IMR-90 (cell line): ENCODE results near the gene OR13F1. TPM values are rescaled to one million over a fixed set of nuclear protein-coding genes. Genes with fewer than 3 reads are reported as not detected.

ENCODE experiments used
- ATAC-seq: fragments of 200-7000 bp; cut with Tn5 transposase; 2 replicates; pipeline ENCODE4 v1.9.1; 2020; ENCODE audit warnings: low read depth, mild to moderate bottlenecking, moderate library complexity
- BruUV-seq: library from RNA; stranded (reverse); fragments of 400-500 nt; replicated peaks from 2 replicates; lab custom pipeline; 2021; lab: Mats Ljungman, UMichigan
- CTCF ChIA-PET: fragments of 300-600 bp; formaldehyde crosslinking; extraction: SDS; loops from one replicate; lab custom pipeline; 2021; ENCODE audit warnings: antibody characterized with exemption; lab: Yijun Ruan, JAX
- POLR2A ChIA-PET: fragments of 300-600 bp; sonication (Branson Sonifier 250); formaldehyde crosslinking; loops from one replicate; lab custom pipeline; 2022; ENCODE audit warnings: antibody characterized with exemption; ENCODE audit not compliant: unreplicated experiment; lab: Charles Lee
- DNase-seq: peaks from one replicate; pipeline ENCODE4 v3.0.0; 2013
- H2AFZ ChIP-seq: replicated peaks from 2 replicates; pipeline ENCODE3; 2013; ENCODE audit warnings: low read length, mild to moderate bottlenecking; ENCODE audit not compliant: poor library complexity
- H2AK5ac ChIP-seq: 2 replicates; pipeline ENCODE4 v1.6.1; 2013; ENCODE audit warnings: low read depth, low read length, inconsistent platforms
- H2AK9ac ChIP-seq: replicated peaks from 2 replicates; pipeline ENCODE3; 2013; ENCODE audit warnings: mild to moderate bottlenecking, low read depth, low read length, moderate library complexity; ENCODE audit not compliant: poor library complexity
- H2BK120ac ChIP-seq: 2 replicates; pipeline ENCODE4 v1.6.1; 2013; ENCODE audit warnings: low read depth, low read length, inconsistent platforms
- H2BK15ac ChIP-seq: 3 replicates; pipeline ENCODE4 v1.6.1; 2013; ENCODE audit warnings: low read depth, low read length, inconsistent platforms
- H2BK20ac ChIP-seq: 2 replicates; pipeline ENCODE4 v1.6.1; 2013; ENCODE audit warnings: low read depth, mild to moderate bottlenecking, inconsistent platforms, low read length, moderate library complexity
- H2BK5ac ChIP-seq: 2 replicates; pipeline ENCODE4 v1.6.1; 2013; ENCODE audit warnings: mild to moderate bottlenecking, low read depth, low read length, inconsistent platforms; ENCODE audit not compliant: poor library complexity, severe bottlenecking
- H3K14ac ChIP-seq: replicated peaks from 2 replicates; pipeline ENCODE4 v1.6.1; 2013; ENCODE audit warnings: low read depth, low read length, inconsistent platforms
- H3K18ac ChIP-seq: 2 replicates; pipeline ENCODE4 v1.6.1; 2013; ENCODE audit warnings: low read depth, low read length, control low read depth
- H3K23ac ChIP-seq: 2 replicates; pipeline ENCODE4 v1.6.1; 2013; ENCODE audit warnings: low read depth, low read length, inconsistent platforms
- H3K27ac ChIP-seq: 2 replicates; pipeline ENCODE4 v1.5.1; 2013; ENCODE audit warnings: mild to moderate bottlenecking, control low read depth, low read length; ENCODE audit not compliant: insufficient read depth
- H3K27me3 ChIP-seq: 2 replicates; pipeline ENCODE4 v1.6.1; 2013; ENCODE audit warnings: low read length; ENCODE audit not compliant: control insufficient read depth, insufficient read depth
- H3K36me3 ChIP-seq: 2 replicates; pipeline ENCODE4 v1.6.1; 2013; ENCODE audit warnings: low read length, mixed read lengths; ENCODE audit not compliant: control insufficient read depth, insufficient read depth
- H3K4ac ChIP-seq: 2 replicates; pipeline ENCODE4 v1.6.1; 2013; ENCODE audit warnings: low read depth, low read length, inconsistent platforms
- H3K4me1 ChIP-seq: 2 replicates; pipeline ENCODE4 v1.6.1; 2013; ENCODE audit warnings: low read length, mixed read lengths; ENCODE audit not compliant: control insufficient read depth, insufficient read depth
- H3K4me2 ChIP-seq: 2 replicates; pipeline ENCODE4 v1.6.1; 2013; ENCODE audit warnings: low read depth, mild to moderate bottlenecking, control low read depth, low read length, moderate library complexity
- H3K4me3 ChIP-seq: 2 replicates; pipeline ENCODE4 v1.5.1; 2013; ENCODE audit warnings: low read depth, mild to moderate bottlenecking, control low read depth, low read length, moderate library complexity; ENCODE audit not compliant: insufficient read depth
- H3K56ac ChIP-seq: 2 replicates; pipeline ENCODE4 v1.6.1; 2013; ENCODE audit warnings: low read length, inconsistent platforms; ENCODE audit not compliant: insufficient read depth; ENCODE audit errors: extremely low read depth
- H3K79me1 ChIP-seq, 2 experiments: 2 replicates each; pipeline ENCODE4 v1.6.1; 2013; ENCODE audit warnings: low read length in 2 of 2, inconsistent platforms in 1 of 2, low read depth in 1 of 2
- H3K9ac ChIP-seq: 2 replicates; pipeline ENCODE4 v1.6.1; 2013; ENCODE audit warnings: low read depth, low read length, control low read depth
- H3K9me1 ChIP-seq: 2 replicates; pipeline ENCODE4 v1.6.1; 2013; ENCODE audit warnings: low read length, inconsistent platforms; ENCODE audit not compliant: insufficient read depth
- H3K9me3 ChIP-seq: 2 replicates; pipeline ENCODE4 v1.6.1; 2013; ENCODE audit warnings: low read length; ENCODE audit not compliant: control insufficient read depth, insufficient read depth
- H4K20me1 ChIP-seq: 2 replicates; pipeline ENCODE4 v1.6.1; 2013; ENCODE audit warnings: low read length, inconsistent platforms; ENCODE audit not compliant: insufficient read depth
- H4K5ac ChIP-seq: 2 replicates; pipeline ENCODE4 v1.6.1; 2013; ENCODE audit warnings: mild to moderate bottlenecking, low read depth, low read length, control low read depth
- H4K8ac ChIP-seq, 2 experiments: 2 replicates each; pipeline ENCODE4 v1.6.1; 2013; ENCODE audit warnings: low read depth in 2 of 2, low read length in 2 of 2, control low read depth in 1 of 2, inconsistent platforms in 1 of 2
- H4K91ac ChIP-seq: 2 replicates; pipeline ENCODE4 v1.6.1; 2013; ENCODE audit warnings: low read depth, low read length, inconsistent platforms; ENCODE audit not compliant: insufficient read depth
- BHLHE40 ChIP-seq: fragments of 150-350 bp; IDR thresholded peaks from 2 replicates; pipeline ENCODE4 v1.6.1; 2016; ENCODE audit warnings: mild to moderate bottlenecking, low read depth, low read length
- CEBPB ChIP-seq: IDR thresholded peaks from 2 replicates; pipeline ENCODE4 v1.6.1; 2012; ENCODE audit warnings: low read depth, low read length, improper control_type of control experiment
- FOS ChIP-seq: fragments of 150-350 bp; IDR thresholded peaks from 2 replicates; pipeline ENCODE4 v1.6.1; 2016; ENCODE audit warnings: low read depth, low read length
- MAZ ChIP-seq: IDR thresholded peaks from 2 replicates; pipeline ENCODE4 v1.6.1; 2012; ENCODE audit warnings: low read depth, mild to moderate bottlenecking, low read length, improper control_type of control experiment, moderate library complexity, borderline replicate concordance
- MXI1 ChIP-seq: IDR thresholded peaks from 2 replicates; pipeline ENCODE4 v1.6.1; 2012; ENCODE audit warnings: low read depth, mild to moderate bottlenecking, low read length, moderate library complexity, borderline replicate concordance
- NFE2L2 ChIP-seq: fragments of 150-350 bp; IDR thresholded peaks from 2 replicates; pipeline ENCODE4 v1.6.1; 2016; ENCODE audit warnings: low read depth, mild to moderate bottlenecking, low read length
- RCOR1 ChIP-seq: IDR thresholded peaks from 2 replicates; pipeline ENCODE4 v1.6.1; 2012; ENCODE audit warnings: mild to moderate bottlenecking, low read length, improper control_type of control experiment; ENCODE audit not compliant: insufficient replicate concordance
- dilution Hi-C: fragments of 300-500 bp; cut with HindIII; formaldehyde crosslinking; loops from one replicate; pipeline ENCODE4 v1.14.3; 2018; ENCODE audit warnings: low sequenced_read_pairs; ENCODE audit not compliant: unreplicated experiment
- in situ Hi-C: fragments of 300-500 bp; cut with MboI; formaldehyde crosslinking; loops from 3 replicates; pipeline ENCODE4 v1.14.3; 2019; ENCODE audit warnings: low sequenced_read_pairs, inconsistent platforms, mixed read lengths
- intact Hi-C: fragments of 100-400 bp; cut with micrococcal nuclease; formaldehyde crosslinking; loops from 2 replicates; pipeline ENCODE4 v1.10.0; 2022
- polyA plus RNA-seq, 3 experiments: library from polyadenylated mRNA; depleted of rRNA; stranded (reverse); fragments of >200 nt; gene quantifications; 2 replicates each; pipeline ENCODE4 v1.2.3, GENCODE V29; 2012; ENCODE audit warnings: low replicate concordance in 1 of 3
- total RNA-seq: library from RNA; depleted of rRNA; stranded (reverse); fragments of >200 nt; gene quantifications from 2 replicates; pipeline ENCODE4 v1.2.3, GENCODE V29; 2012
- TF ChIP-seq, protein P1 (sequence below): fragments of 150-350 bp; IDR thresholded peaks from 2 replicates; pipeline ENCODE4 v1.6.1; 2016; ENCODE audit warnings: low read depth, mild to moderate bottlenecking, low read length, moderate library complexity, borderline replicate concordance

Gene OR13F1
- total and polyA plus RNA-seq, 2 of the 4 experiments (the other 2 are of a cell fraction), result not detected

DNA sequence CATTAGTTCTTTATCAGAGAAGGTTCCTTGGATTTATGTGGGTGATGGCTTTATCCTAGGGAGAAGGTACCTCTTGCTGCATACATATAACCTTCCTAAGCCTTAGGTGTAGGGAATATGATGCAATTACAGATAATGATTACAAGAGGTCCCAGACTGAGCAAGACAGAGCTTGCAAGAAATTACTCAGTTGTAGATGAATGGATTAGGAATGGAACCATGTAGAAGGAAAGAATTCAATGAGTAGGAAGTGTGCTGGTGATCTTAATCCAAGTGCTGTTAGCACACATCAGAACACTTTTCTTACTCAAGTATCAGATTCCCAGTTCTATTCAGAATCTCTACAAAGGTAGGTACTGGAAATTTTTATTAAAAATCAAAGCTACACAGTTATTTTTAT is 2.5 kb downstream of the OR13F1 start:
- H3K23ac ChIP-seq, result no peak overlapping the region
- DNase-seq, result no peak
- H3K79me1 ChIP-seq, result no peaks in the 10 kb centered on the region
- H3K27ac ChIP-seq, result no peak overlapping the region
- H3K9ac ChIP-seq, result no peak overlapping the region
- no peaks in the 10 kb centered on the region for H3K4me1 ChIP-seq
- H2AK5ac ChIP-seq, result no peak overlapping the region
- H3K14ac ChIP-seq, result no peak overlapping the region
- no peak overlapping the region for H2AK9ac ChIP-seq
- dilution Hi-C loops (no loop called here), intact Hi-C loops (no loop called here), in situ Hi-C loops (no loop called here)
- no peak overlapping the region for H2BK5ac ChIP-seq
- H3K9me1 ChIP-seq, result no peaks in the 10 kb centered on the region
- ATAC-seq, result no peak
- H2BK120ac ChIP-seq, result no peak overlapping the region
- H3K27me3 ChIP-seq, result no peaks in the 10 kb centered on the region
- no peak overlapping the region for H3K18ac ChIP-seq
- no TSS peak for BruUV-seq
- no peaks in the 10 kb centered on the region for H4K20me1 ChIP-seq
- POLR2A ChIA-PET, result no interaction called here
- no peaks in the 10 kb centered on the region for H3K36me3 ChIP-seq
- no peak overlapping the region for H4K5ac ChIP-seq
- H4K8ac ChIP-seq, result no peak overlapping the region
- no peak overlapping the region for H2BK20ac ChIP-seq
- H2AFZ ChIP-seq, result no peak overlapping the region
- H3K4me3 ChIP-seq, result no peak overlapping the region
- H3K4me2 ChIP-seq, result no peak overlapping the region
- no peak overlapping the region for H4K91ac ChIP-seq
- no peak overlapping the region for H2BK15ac ChIP-seq
- H3K4ac ChIP-seq, result no peak overlapping the region
- peaks cover 6% of the 10 kb centered on the region for H3K9me3 ChIP-seq
- H3K56ac ChIP-seq, result no peak overlapping the region
- no peak for TF ChIP-seq CEBPB
- no peak for TF ChIP-seq FOS
- no peak for TF ChIP-seq RCOR1
- no peak for TF ChIP-seq NFE2L2
- no peak for TF ChIP-seq MAZ
- no peak for TF ChIP-seq MXI1
- no peak for TF ChIP-seq BHLHE40
- TF ChIP-seq, protein P1, sequence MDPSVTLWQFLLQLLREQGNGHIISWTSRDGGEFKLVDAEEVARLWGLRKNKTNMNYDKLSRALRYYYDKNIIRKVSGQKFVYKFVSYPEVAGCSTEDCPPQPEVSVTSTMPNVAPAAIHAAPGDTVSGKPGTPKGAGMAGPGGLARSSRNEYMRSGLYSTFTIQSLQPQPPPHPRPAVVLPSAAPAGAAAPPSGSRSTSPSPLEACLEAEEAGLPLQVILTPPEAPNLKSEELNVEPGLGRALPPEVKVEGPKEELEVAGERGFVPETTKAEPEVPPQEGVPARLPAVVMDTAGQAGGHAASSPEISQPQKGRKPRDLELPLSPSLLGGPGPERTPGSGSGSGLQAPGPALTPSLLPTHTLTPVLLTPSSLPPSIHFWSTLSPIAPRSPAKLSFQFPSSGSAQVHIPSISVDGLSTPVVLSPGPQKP, result no peak
- CTCF ChIA-PET, result no interaction called here
